ENCODE data around the gene STRADA.
"Not testable (repeated sequence)": the region's sequence is repeated elsewhere in the genome, so short reads cannot be mapped to it uniquely, and the experiment has no call there.

Gene STRADA

GRCh38 chr17:63753215-63753614 lies 11.6 kb upstream of the STRADA start:
- TF ChIP-seq CTCF (IDR thresholded peaks at IDR 0.05) = no peak
- no peak for TF ChIP-seq ZFX (IDR thresholded peaks at IDR 0.05; ENCODE audit: borderline replicate concordance)
- no peak overlapping the region for H3K27ac ChIP-seq

- TF ChIP-seq ZFX (IDR thresholded peaks at IDR 0.05; ENCODE audit: borderline replicate concordance) = no peak
- no peak for TF ChIP-seq CTCF (IDR thresholded peaks at IDR 0.05)
- no peak overlapping the region for H3K27ac ChIP-seq
Measured at GRCh38 chr17:63752707-63753106, 11.1 kb upstream of the STRADA start.

- H3K27ac ChIP-seq = no peak overlapping the region
- TF ChIP-seq CTCF (IDR thresholded peaks at IDR 0.05) = no peak
- no peak for TF ChIP-seq ZFX (IDR thresholded peaks at IDR 0.05; ENCODE audit: borderline replicate concordance)
Measured at GRCh38 chr17:63751806-63752205, 10.2 kb upstream of the STRADA start.

GRCh38 chr17:63741143-63741407 lies 524 bp downstream of the STRADA start:
- peak overlapping the region; percentile 99 for H3K27ac ChIP-seq
- TF ChIP-seq CTCF (IDR thresholded peaks at IDR 0.05) = no peak
- no peak for TF ChIP-seq ZFX (IDR thresholded peaks at IDR 0.05; ENCODE audit: borderline replicate concordance)

- peak overlapping the region; percentile 99 for H3K27ac ChIP-seq
Measured at GRCh38 chr17:63740464-63741142, 996 bp downstream of the STRADA start.

GRCh38 chr17:63735691-63736090 lies 5.9 kb downstream of the STRADA start:
- TF ChIP-seq ZFX (IDR thresholded peaks at IDR 0.05; ENCODE audit: borderline replicate concordance) (no peak), CTCF (IDR thresholded peaks at IDR 0.05) (no peak)
- no peak overlapping the region for H3K27ac ChIP-seq

More at GRCh38 chr17:63740464-63741142, 996 bp downstream of the STRADA start:
- TF ChIP-seq CTCF (IDR thresholded peaks at IDR 0.05) = no peak
- TF ChIP-seq ZFX (IDR thresholded peaks at IDR 0.05; ENCODE audit: borderline replicate concordance) = no peak

- TF ChIP-seq CTCF (IDR thresholded peaks at IDR 0.05) (no peak), ZFX (IDR thresholded peaks at IDR 0.05; ENCODE audit: borderline replicate concordance) (no peak)
- H3K27ac ChIP-seq = no peak overlapping the region
Measured at GRCh38 chr17:63722403-63722802, 19.2 kb downstream of the STRADA start.

- not testable (repeated sequence) for H3K27ac ChIP-seq
Measured at GRCh38 chr17:63720194-63720593, 21.4 kb downstream of the STRADA start.
